ENCODE results near the gene RBM26.

The RBM26 gene

DNA sequence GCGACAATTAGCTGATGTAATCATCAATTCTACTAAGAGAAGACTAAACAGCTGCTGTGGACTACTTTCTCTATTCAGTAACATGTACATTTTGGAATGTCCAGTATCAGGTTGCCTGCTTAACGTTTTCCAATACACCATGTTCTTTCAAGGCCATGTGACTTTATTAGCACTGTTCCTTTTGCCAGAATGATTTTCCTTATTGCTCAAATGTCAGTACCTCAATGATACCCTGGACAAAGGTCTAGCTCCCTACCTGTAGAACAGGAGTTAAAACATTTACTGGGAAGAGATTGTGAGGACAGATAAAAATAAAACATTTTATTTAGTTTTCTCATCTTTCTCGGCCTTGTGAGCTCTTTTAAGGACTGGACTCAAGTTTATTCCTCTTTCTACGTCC lies 3.8 kb upstream of the RBM26 start:
- no peak overlapping the region for H3K4me3 ChIP-seq (ENCODE audit: control insufficient read depth, low read depth, low read length)
- no peak for TF ChIP-seq CTCF (IDR thresholded peaks at IDR 0.05; ENCODE audit: control insufficient read depth, insufficient read depth, low read depth, low read length, missing control alignments)
- DNase-seq (ENCODE audit: low read depth): no peak

DNA sequence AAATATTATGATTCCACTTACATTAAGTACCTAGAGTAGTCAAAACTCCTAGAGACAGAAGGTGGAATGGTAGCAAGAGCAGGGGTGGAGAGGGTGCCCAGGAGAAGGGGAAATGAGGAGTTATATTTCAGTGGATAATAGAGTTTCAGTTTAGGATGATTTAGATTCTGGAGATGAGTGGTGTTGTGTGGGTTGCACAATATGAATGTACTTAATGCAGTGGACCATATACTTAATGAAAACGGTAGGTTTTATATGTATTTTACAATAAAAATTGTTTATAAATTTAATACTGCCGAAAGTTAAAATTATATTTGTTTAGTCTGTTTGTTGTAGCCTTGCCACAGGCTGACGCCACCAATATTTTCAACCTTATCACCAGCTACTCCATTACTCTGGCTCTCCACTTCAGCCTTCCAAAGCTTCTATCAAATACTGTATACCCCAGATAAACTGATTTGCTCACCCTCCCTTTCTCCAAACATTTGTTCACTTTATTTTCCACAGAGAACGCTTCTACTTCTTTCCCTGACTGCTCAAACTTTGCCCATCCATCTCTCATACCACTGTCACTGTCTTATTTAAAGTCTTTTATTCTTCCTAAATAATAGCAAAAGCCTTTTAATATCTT lies 1.4 kb upstream of the RBM26 start:
- no peak for TF ChIP-seq CTCF (IDR thresholded peaks at IDR 0.05; ENCODE audit: control insufficient read depth, insufficient read depth, low read depth, low read length, missing control alignments)
- no peak overlapping the region for H3K4me3 ChIP-seq (ENCODE audit: control insufficient read depth, low read depth, low read length)

GRCh38 chr13:79406597-79406908 lies 498 bp upstream of the RBM26 start:
- H3K4me3 ChIP-seq (ENCODE audit: control insufficient read depth, low read depth, low read length): peak overlapping the region; percentile 65
- DNase-seq (ENCODE audit: low read depth): no peak
- TF ChIP-seq CTCF (IDR thresholded peaks at IDR 0.05; ENCODE audit: control insufficient read depth, insufficient read depth, low read depth, low read length, missing control alignments): no peak

More for the DNA sequence above, 1.4 kb upstream of the RBM26 start:
- DNase-seq (ENCODE audit: low read depth): no peak

DNA sequence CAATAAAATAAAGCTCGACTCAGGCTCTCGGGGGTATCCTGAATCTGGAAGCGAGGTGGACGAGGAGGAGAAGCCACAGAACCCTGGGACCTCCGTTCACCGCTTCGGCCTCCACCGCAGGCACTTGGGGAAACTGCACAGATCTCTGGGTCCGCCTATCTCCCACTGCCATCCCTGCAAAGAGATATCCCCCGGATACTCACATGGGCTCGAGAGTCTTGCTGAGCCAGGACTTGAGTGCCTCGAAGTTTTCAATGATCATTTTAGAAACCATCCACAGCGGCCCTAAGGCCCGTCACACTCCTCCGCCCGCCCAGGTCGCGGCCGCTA lies 589 bp downstream of the RBM26 start:
- H3K4me3 ChIP-seq (ENCODE audit: control insufficient read depth, low read depth, low read length): peak overlapping the region; percentile 65
- no peak for DNase-seq (ENCODE audit: low read depth)
- TF ChIP-seq CTCF (IDR thresholded peaks at IDR 0.05; ENCODE audit: control insufficient read depth, insufficient read depth, low read depth, low read length, missing control alignments): no peak

GRCh38 chr13:79404985-79405384 lies 1.1 kb downstream of the RBM26 start:
- DNase-seq (ENCODE audit: low read depth): no peak
- no peak for TF ChIP-seq CTCF (IDR thresholded peaks at IDR 0.05; ENCODE audit: control insufficient read depth, insufficient read depth, low read depth, low read length, missing control alignments)
- peak overlapping the region; percentile 65 for H3K4me3 ChIP-seq (ENCODE audit: control insufficient read depth, low read depth, low read length)

DNA sequence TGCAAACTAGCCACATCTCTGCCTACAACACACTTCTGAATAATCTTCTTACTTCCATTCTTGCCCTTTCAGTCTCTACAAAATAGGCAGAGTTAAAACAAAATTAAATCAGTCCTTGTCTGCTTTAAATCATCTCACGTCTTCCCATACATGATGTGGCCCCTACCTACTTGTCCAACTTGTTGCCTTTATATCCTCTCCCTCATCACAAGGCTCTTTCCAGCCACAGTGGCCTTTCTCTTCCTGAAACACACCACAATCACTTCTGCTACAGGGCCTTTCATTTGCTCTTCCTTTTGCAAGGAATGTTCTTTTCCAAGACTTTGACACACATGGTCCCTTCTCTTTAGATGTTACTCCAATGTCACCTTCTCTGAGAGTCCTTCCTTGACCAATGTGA lies 1.7 kb downstream of the RBM26 start:
- peak overlapping the region; percentile 65 for H3K4me3 ChIP-seq (ENCODE audit: control insufficient read depth, low read depth, low read length)
- no peak for DNase-seq (ENCODE audit: low read depth)
- TF ChIP-seq CTCF (IDR thresholded peaks at IDR 0.05; ENCODE audit: control insufficient read depth, insufficient read depth, low read depth, low read length, missing control alignments): no peak

DNA sequence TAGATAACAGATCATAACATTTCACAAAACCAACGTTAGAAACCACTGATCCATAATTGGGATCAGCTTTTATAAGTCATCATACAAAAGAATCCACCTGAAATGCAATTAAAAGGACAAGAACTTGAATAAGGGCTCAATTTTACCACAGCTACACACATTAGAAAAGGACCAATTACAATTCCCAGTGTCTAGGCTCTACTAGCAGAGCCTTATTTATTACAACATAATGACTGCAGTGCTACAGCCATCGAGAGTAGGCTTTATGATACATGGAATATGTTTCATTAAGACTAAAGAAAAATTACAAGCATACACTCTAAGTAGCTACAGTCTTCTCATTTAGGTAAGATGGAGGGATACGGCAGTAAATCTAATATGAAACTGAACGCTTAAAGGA lies 2.9 kb downstream of the RBM26 start:
- DNase-seq (ENCODE audit: low read depth): no peak
- no peak for TF ChIP-seq CTCF (IDR thresholded peaks at IDR 0.05; ENCODE audit: control insufficient read depth, insufficient read depth, low read depth, low read length, missing control alignments)
- no peak overlapping the region for H3K4me3 ChIP-seq (ENCODE audit: control insufficient read depth, low read depth, low read length)

All from AG09309 (cell line).